CD14-positive monocyte (primary cell): Measurements from ENCODE around the gene MSI2. TPM values are rescaled to one million over a fixed set of nuclear protein-coding genes. Genes with fewer than 3 reads are reported as not detected.

Experiments used
- DNase-seq, 3 donors: peaks; one replicate each; pipeline ENCODE4 v3.0.0-alpha.2; 2011 to 2022
- H2AFZ ChIP-seq: 2 replicates; pipeline ENCODE4 v1.6.0; 2012; ENCODE audit warnings: mild to moderate bottlenecking, low read depth, low read length, inconsistent platforms; ENCODE audit not compliant: insufficient read depth, poor library complexity, severe bottlenecking
- H3K27ac ChIP-seq, 2 donors: 1 replicate in 1 of 2; 2 replicates in 1 of 2; pipeline ENCODE4 v1.5.1; 2012 to 2013; ENCODE audit warnings: low read length in 2 of 2, control low read depth in 1 of 2, inconsistent platforms in 1 of 2, low read depth in 1 of 2, mild to moderate bottlenecking in 1 of 2
- H3K27me3 ChIP-seq, 2 donors: one replicate each; pipeline versions ENCODE4 v1.6.0 to v1.6.1; 2011 to 2013; ENCODE audit warnings: low read length in 2 of 2; ENCODE audit not compliant: control insufficient read depth in 2 of 2, insufficient read depth in 2 of 2
- H3K36me3 ChIP-seq, 2 donors: replicated peaks in 1 of 2; 1 replicate in 1 of 2; 2 replicates in 1 of 2; pipeline versions ENCODE4 v1.5.1 to v1.6.1; 2012 to 2013; ENCODE audit warnings: low read length in 2 of 2, control low read depth in 1 of 2, inconsistent platforms in 1 of 2, mild to moderate bottlenecking in 1 of 2; ENCODE audit not compliant: insufficient read depth in 2 of 2, control insufficient read depth in 1 of 2
- H3K4me1 ChIP-seq, 2 donors: 1 replicate in 1 of 2; 2 replicates in 1 of 2; pipeline versions ENCODE4 v1.5.1 to v1.6.1; 2012 to 2013; ENCODE audit warnings: low read length in 2 of 2, control low read depth in 1 of 2, inconsistent platforms in 1 of 2, mild to moderate bottlenecking in 1 of 2, moderate library complexity in 1 of 2; ENCODE audit not compliant: insufficient read depth in 2 of 2, control insufficient read depth in 1 of 2
- H3K4me2 ChIP-seq: replicated peaks from 2 replicates; pipeline ENCODE3; 2012; ENCODE audit warnings: low read length, moderate library complexity, mild to moderate bottlenecking; ENCODE audit not compliant: poor library complexity, severe bottlenecking; ENCODE audit errors: extremely low read depth
- H3K4me3 ChIP-seq, 3 experiments: fragments of 200-600 bp in 1 of 3; sonication (generic) in 1 of 3; replicated peaks in 1 of 3; 1 replicate in 2 of 3; 2 replicates in 1 of 3; pipeline ENCODE4 v1.5.1; 2011 to 2013; ENCODE audit warnings: low read length in 3 of 3, mild to moderate bottlenecking in 3 of 3, control low read depth in 2 of 3, low read depth in 2 of 3, inconsistent platforms in 1 of 3, moderate library complexity in 1 of 3
- H3K79me2 ChIP-seq: 2 replicates; pipeline ENCODE4 v1.6.0; 2012; ENCODE audit warnings: mild to moderate bottlenecking, control low read depth, inconsistent platforms, low read length, moderate library complexity; ENCODE audit not compliant: insufficient read depth
- H3K9ac ChIP-seq: 2 replicates; pipeline ENCODE4 v1.6.0; 2017; ENCODE audit warnings: low read length, mild to moderate bottlenecking; ENCODE audit not compliant: insufficient read depth, poor library complexity, severe bottlenecking
- H3K9me3 ChIP-seq, 2 donors: replicated peaks in 1 of 2; 1 replicate in 1 of 2; 2 replicates in 1 of 2; pipeline versions ENCODE4 v1.5.1 to v1.6.1; 2012 to 2013; ENCODE audit warnings: low read length in 2 of 2, control low read depth in 1 of 2; ENCODE audit not compliant: control insufficient read depth in 1 of 2, insufficient read depth in 1 of 2
- H4K20me1 ChIP-seq: 2 replicates; pipeline ENCODE4 v1.6.0; 2012; ENCODE audit warnings: mild to moderate bottlenecking, low read length, control low read depth, moderate library complexity; ENCODE audit not compliant: insufficient read depth
- H3K27ac Mint-ChIP-seq, 7 donors: one replicate each; pipeline ENCODE4 v1.8.0; 2020; ENCODE audit warnings: mild to moderate bottlenecking in 7 of 7, mixed read lengths in 7 of 7, moderate library complexity in 6 of 7, inconsistent platforms in 2 of 7
- H3K27me3 Mint-ChIP-seq, 3 donors: one replicate each; pipeline ENCODE4 v1.8.0; 2021 to 2022; ENCODE audit warnings: low read depth in 3 of 3, mild to moderate bottlenecking in 3 of 3, mixed read lengths in 3 of 3, moderate library complexity in 3 of 3, inconsistent platforms in 1 of 3
- H3K36me3 Mint-ChIP-seq, 2 donors: one replicate each; pipeline ENCODE4 v1.8.0; 2020; ENCODE audit warnings: mixed read lengths in 2 of 2, inconsistent platforms in 1 of 2, mild to moderate bottlenecking in 1 of 2
- H3K4me1 Mint-ChIP-seq: one replicate; pipeline ENCODE4 v1.8.0; 2020; ENCODE audit warnings: mild to moderate bottlenecking, mixed read lengths
- H3K4me3 Mint-ChIP-seq, 2 donors: one replicate each; pipeline ENCODE4 v1.8.0; 2020; ENCODE audit warnings: mild to moderate bottlenecking in 2 of 2, mixed read lengths in 2 of 2, moderate library complexity in 1 of 2
- H3K9me3 Mint-ChIP-seq, 7 donors: one replicate each; pipeline ENCODE4 v1.8.0; 2020 to 2022; ENCODE audit warnings: mixed read lengths in 7 of 7, mild to moderate bottlenecking in 6 of 7, moderate library complexity in 6 of 7, inconsistent platforms in 2 of 7
- WGBS: methylation state at CpG from one replicate; pipeline ENCODE4 v1.1.5; 2013; ENCODE audit warnings: missing lambda C conversion rate; ENCODE audit not compliant: insufficient coverage; 5-methylcytosine and 5-hydroxymethylcytosine counted together
- intact Hi-C, 2 donors: fragments of 100-400 bp; cut with micrococcal nuclease; formaldehyde crosslinking; loops; one replicate each; pipeline versions ENCODE4 v1.15.0 to v1.15.1; 2023
- polyA plus RNA-seq, 3 donors: library from polyadenylated mRNA; depleted of rRNA in 1 of 3; unstranded in 2 of 3; stranded (reverse) in 1 of 3; fragments of 300-500 nt in 2 of 3; fragments of >200 nt in 1 of 3; fragmentation: Illumina TruSeq in 2 of 3; gene quantifications; 1 replicate in 2 of 3; 2 replicates in 1 of 3; pipeline ENCODE4 v1.2.3, GENCODE V29; 2012 to 2021
- TF ChIP-seq, protein P1 (sequence below): fragments of 200-600 bp; IDR thresholded peaks from one replicate; pipeline ENCODE4 v1.8.0; 2022; ENCODE audit warnings: antibody characterized with exemption, mild to moderate bottlenecking

The MSI2 gene
- polyA plus RNA-seq, 3 donors, result 0.20 to 6.6 (median 0.37) TPM

- H3K4me3 ChIP-seq, result no peak overlapping the region
- DNase-seq, result no peak
- peaks cover 3 to 5% of the 10 kb centered on the region in 2 donors for H3K4me1 ChIP-seq
- H3K27ac ChIP-seq, result no peak overlapping the region
- H3K9me3 ChIP-seq, result no peaks in the 10 kb centered on the region
- Mint-ChIP-seq H3K4me3 (no peak overlapping the region), H3K27me3 (peaks cover 0 to 2% (median 2%) of the 10 kb centered on the region in 3 donors), H3K36me3 (peaks cover 18 to 57% of the 10 kb centered on the region in 2 donors), H3K4me1 (peaks cover 11% of the 10 kb centered on the region), H3K9me3 (no peaks in the 10 kb centered on the region), H3K27ac (peak overlapping the region in 1 of 7 donors; percentile 84)
- intact Hi-C loops, result no loop called here
- no peaks in the 10 kb centered on the region for H3K79me2 ChIP-seq
- 100% methylated on average over 2 of the region's 8 CpGs for WGBS
- peaks cover 2 to 23% of the 10 kb centered on the region in 2 donors for H3K36me3 ChIP-seq
- no peak overlapping the region for H3K4me2 ChIP-seq
- H2AFZ ChIP-seq, result no peak overlapping the region
- no peaks in the 10 kb centered on the region for H4K20me1 ChIP-seq
- TF ChIP-seq, protein P1, sequence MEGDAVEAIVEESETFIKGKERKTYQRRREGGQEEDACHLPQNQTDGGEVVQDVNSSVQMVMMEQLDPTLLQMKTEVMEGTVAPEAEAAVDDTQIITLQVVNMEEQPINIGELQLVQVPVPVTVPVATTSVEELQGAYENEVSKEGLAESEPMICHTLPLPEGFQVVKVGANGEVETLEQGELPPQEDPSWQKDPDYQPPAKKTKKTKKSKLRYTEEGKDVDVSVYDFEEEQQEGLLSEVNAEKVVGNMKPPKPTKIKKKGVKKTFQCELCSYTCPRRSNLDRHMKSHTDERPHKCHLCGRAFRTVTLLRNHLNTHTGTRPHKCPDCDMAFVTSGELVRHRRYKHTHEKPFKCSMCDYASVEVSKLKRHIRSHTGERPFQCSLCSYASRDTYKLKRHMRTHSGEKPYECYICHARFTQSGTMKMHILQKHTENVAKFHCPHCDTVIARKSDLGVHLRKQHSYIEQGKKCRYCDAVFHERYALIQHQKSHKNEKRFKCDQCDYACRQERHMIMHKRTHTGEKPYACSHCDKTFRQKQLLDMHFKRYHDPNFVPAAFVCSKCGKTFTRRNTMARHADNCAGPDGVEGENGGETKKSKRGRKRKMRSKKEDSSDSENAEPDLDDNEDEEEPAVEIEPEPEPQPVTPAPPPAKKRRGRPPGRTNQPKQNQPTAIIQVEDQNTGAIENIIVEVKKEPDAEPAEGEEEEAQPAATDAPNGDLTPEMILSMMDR, result no peak
- no peaks in the 10 kb centered on the region for H3K27me3 ChIP-seq
- H3K9ac ChIP-seq, result no peak overlapping the region
These were observed 21.7 kb downstream of the MSI2 start for GRCh38 chr17:57277923-57278604.

GRCh38 chr17:57278740-57279387 lies 22.5 kb downstream of the MSI2 start:
- H3K27me3 ChIP-seq, result no peaks in the 10 kb centered on the region
- Mint-ChIP-seq H3K4me1 (peaks cover 11% of the 10 kb centered on the region), H3K9me3 (no peaks in the 10 kb centered on the region), H3K36me3 (peaks cover 18 to 52% of the 10 kb centered on the region in 2 donors), H3K27ac (no peak overlapping the region), H3K27me3 (peaks cover 0 to 2% (median 2%) of the 10 kb centered on the region in 3 donors), H3K4me3 (no peak overlapping the region)
- H3K4me1 ChIP-seq, result peaks cover 3 to 5% of the 10 kb centered on the region in 2 donors
- no peaks in the 10 kb centered on the region for H3K79me2 ChIP-seq
- peaks cover 1 to 18% of the 10 kb centered on the region in 2 donors for H3K36me3 ChIP-seq
- no peaks in the 10 kb centered on the region for H3K9me3 ChIP-seq
- H3K9ac ChIP-seq, result no peak overlapping the region
- no peaks in the 10 kb centered on the region for H4K20me1 ChIP-seq
- DNase-seq, result no peak
- no peak overlapping the region for H3K27ac ChIP-seq
- intact Hi-C loops, result no loop called here
- H3K4me3 ChIP-seq, result no peak overlapping the region
- 96% methylated on average over 10 of the region's 10 CpGs for WGBS
- H2AFZ ChIP-seq, result no peak overlapping the region
- TF ChIP-seq, protein P1, result no peak
- no peak overlapping the region for H3K4me2 ChIP-seq
